Common myeloid progenitor, CD34-positive (primary cell): ENCODE results near the gene G6PC2.

Source experiments
- CTCF ChIA-PET: fragments of 350-600 bp; sonication (Branson Sonifier 250); formaldehyde crosslinking; loops from one replicate; lab custom pipeline; 2021; ENCODE audit warnings: antibody characterized with exemption; lab: Charles Lee
- POLR2A ChIA-PET: fragments of 350-600 bp; sonication (Branson Sonifier 250); formaldehyde crosslinking; loops from one replicate; lab custom pipeline; 2021; ENCODE audit warnings: antibody characterized with exemption; lab: Charles Lee
- DNase-seq, 3 donors: peaks; one replicate each; pipeline versions ENCODE4 v3.0.0 to v3.0.0-alpha.2; 2013
- H3K27ac ChIP-seq, 2 experiments: 1 replicate in 1 of 2; 2 replicates in 1 of 2; pipeline ENCODE4 v1.7.0; 2013; ENCODE audit warnings: inconsistent platforms in 2 of 2, low read length in 2 of 2, mild to moderate bottlenecking in 2 of 2, low read depth in 1 of 2, moderate library complexity in 1 of 2; ENCODE audit not compliant: severe bottlenecking in 2 of 2, insufficient read depth in 1 of 2, poor library complexity in 1 of 2
- H3K27me3 ChIP-seq, 5 experiments: replicated peaks in 2 of 5; 1 replicate in 3 of 5; 2 replicates in 2 of 5; pipeline versions ENCODE4 v1.6.1 to v1.7.0; 2013; ENCODE audit warnings: low read length in 4 of 5, mild to moderate bottlenecking in 2 of 5, moderate library complexity in 2 of 5, inconsistent platforms in 1 of 5; ENCODE audit not compliant: insufficient read depth in 5 of 5, control insufficient read depth in 4 of 5
- H3K36me3 ChIP-seq, 4 experiments: 1 replicate in 2 of 4; 2 replicates in 2 of 4; pipeline versions ENCODE4 v1.6.1 to v1.7.0; 2013; ENCODE audit warnings: low read length in 3 of 4, control low read depth in 1 of 4, mild to moderate bottlenecking in 1 of 4; ENCODE audit not compliant: control insufficient read depth in 4 of 4, insufficient read depth in 4 of 4
- H3K4me1 ChIP-seq, 4 experiments: 1 replicate in 3 of 4; 2 replicates in 1 of 4; pipeline versions ENCODE4 v1.6.1 to v1.7.1; 2013; ENCODE audit warnings: low read length in 3 of 4, mild to moderate bottlenecking in 3 of 4, control low read depth in 1 of 4, inconsistent platforms in 1 of 4, moderate library complexity in 1 of 4; ENCODE audit not compliant: control insufficient read depth in 4 of 4, insufficient read depth in 4 of 4; ENCODE audit errors: control extremely low read depth in 1 of 4
- H3K4me3 ChIP-seq, 7 experiments: 1 replicate in 4 of 7; 2 replicates in 3 of 7; pipeline versions ENCODE4 v1.5.1 to v1.7.0; 2013; ENCODE audit warnings: mild to moderate bottlenecking in 7 of 7, low read length in 6 of 7, moderate library complexity in 6 of 7, inconsistent platforms in 2 of 7, low read depth in 2 of 7, control low read depth in 1 of 7; ENCODE audit not compliant: insufficient read depth in 4 of 7, control insufficient read depth in 1 of 7; ENCODE audit errors: extremely low read depth in 1 of 7
- H3K9me3 ChIP-seq, 5 experiments: 1 replicate in 4 of 5; 2 replicates in 1 of 5; pipeline versions ENCODE4 v1.6.1 to v1.7.1; 2013; ENCODE audit warnings: low read length in 4 of 5, mild to moderate bottlenecking in 2 of 5, inconsistent platforms in 1 of 5, low read depth in 1 of 5, moderate library complexity in 1 of 5; ENCODE audit not compliant: control insufficient read depth in 4 of 5, insufficient read depth in 2 of 5; ENCODE audit errors: control extremely low read depth in 1 of 5
- WGBS: methylation state at CpG from one replicate; pipeline ENCODE4 v1.1.5; 2013; ENCODE audit not compliant: insufficient coverage; 5-methylcytosine and 5-hydroxymethylcytosine counted together

Gene G6PC2

GRCh38 chr2:168915441-168916330 lies 14.6 kb downstream of the G6PC2 start:
- Histone ChIP-seq H3K4me1 (peaks cover 0 to 5% (median 3%) of the 10 kb centered on the region in 4 experiments), H3K27ac (no peak overlapping the region), H3K27me3 (peaks cover 0 to 3% (median 0%) of the 10 kb centered on the region in 5 experiments), H3K9me3 (peaks cover 0 to 9% (median 0%) of the 10 kb centered on the region in 5 experiments), H3K36me3 (no peaks in the 10 kb centered on the region), H3K4me3 (no peak overlapping the region)
- 100% methylated on average over 1 of the region's 3 CpGs for WGBS
- DNase-seq: no peak
- ChIA-PET POLR2A (no interaction called here), CTCF (no interaction called here)

- no peak overlapping the region for H3K4me3 ChIP-seq
- no peak overlapping the region for H3K27ac ChIP-seq
- no peak for DNase-seq
- H3K27me3 ChIP-seq: peaks cover 0 to 3% (median 0%) of the 10 kb centered on the region in 5 experiments
- ChIA-PET CTCF (no interaction called here), POLR2A (no interaction called here)
- 100% methylated on average over 2 of the region's 4 CpGs for WGBS
- peaks cover 0 to 9% (median 0%) of the 10 kb centered on the region in 5 experiments for H3K9me3 ChIP-seq
- H3K36me3 ChIP-seq: no peaks in the 10 kb centered on the region
- H3K4me1 ChIP-seq: peaks cover 0 to 5% (median 3%) of the 10 kb centered on the region in 4 experiments
These were observed 15.2 kb downstream of the G6PC2 start for GRCh38 chr2:168916331-168916675.

GRCh38 chr2:168920504-168921157 lies 19.5 kb downstream of the G6PC2 start:
- DNase-seq: peak; percentile 48 to 75 (median 67)
- H3K27ac ChIP-seq: no peak overlapping the region
- POLR2A ChIA-PET: no interaction called here
- CTCF ChIA-PET: interaction anchor here (0.6 to 4.8 kb wide), 9 partner anchors 11 to 800 kb away, joined by 3 to 39 read pairs (median 4); partner anchors contain the start of gene G6PC2
- peaks cover 0 to 3% (median 0%) of the 10 kb centered on the region in 5 experiments for H3K27me3 ChIP-seq
- 100% methylated on average over 1 of the region's 4 CpGs for WGBS
- H3K9me3 ChIP-seq: peaks cover 0 to 5% (median 0%) of the 10 kb centered on the region in 5 experiments
- no peaks in the 10 kb centered on the region for H3K36me3 ChIP-seq
- no peaks in the 10 kb centered on the region for H3K4me1 ChIP-seq
- H3K4me3 ChIP-seq: no peak overlapping the region

- CTCF ChIA-PET: interaction anchor here (1.4 kb wide), 1 partner anchor 21 kb away, joined by 3 read pairs; no protein-coding TSS in a partner anchor
These were observed 25.7 kb downstream of the G6PC2 start for GRCh38 chr2:168926621-168927386.

GRCh38 chr2:168928113-168928831 lies 27.2 kb downstream of the G6PC2 start:
- H3K36me3 ChIP-seq: no peaks in the 10 kb centered on the region
- DNase-seq: no peak
- H3K9me3 ChIP-seq: no peaks in the 10 kb centered on the region
- WGBS: 100% methylated on average over 2 of the region's 3 CpGs
- no peak overlapping the region for H3K27ac ChIP-seq
- ChIA-PET CTCF (no interaction called here), POLR2A (no interaction called here)
- H3K27me3 ChIP-seq: no peaks in the 10 kb centered on the region
- no peak overlapping the region for H3K4me3 ChIP-seq
- no peaks in the 10 kb centered on the region for H3K4me1 ChIP-seq

More at GRCh38 chr2:168926621-168927386, 25.7 kb downstream of the G6PC2 start:
- no peak for DNase-seq
- WGBS: 92% methylated on average over 2 of the region's 3 CpGs
- Histone ChIP-seq H3K36me3 (no peaks in the 10 kb centered on the region), H3K9me3 (no peaks in the 10 kb centered on the region), H3K4me3 (no peak overlapping the region), H3K27ac (no peak overlapping the region), H3K4me1 (no peaks in the 10 kb centered on the region), H3K27me3 (no peaks in the 10 kb centered on the region)
- POLR2A ChIA-PET: no interaction called here

GRCh38 chr2:168929031-168929430 lies 27.9 kb downstream of the G6PC2 start:
- no peaks in the 10 kb centered on the region for H3K27me3 ChIP-seq
- no peak overlapping the region for H3K4me3 ChIP-seq
- WGBS: no CpG with 5 or more reads among the region's 3 CpGs
- no peak overlapping the region for H3K27ac ChIP-seq
- H3K9me3 ChIP-seq: no peaks in the 10 kb centered on the region
- H3K36me3 ChIP-seq: no peaks in the 10 kb centered on the region
- no peaks in the 10 kb centered on the region for H3K4me1 ChIP-seq
- no peak for DNase-seq
- CTCF ChIA-PET: interaction anchor here (1.4 kb wide), 1 partner anchor 10 kb away, joined by 3 read pairs; no protein-coding TSS in a partner anchor
- POLR2A ChIA-PET: no interaction called here
